WERI-Rb-1 (cell line): ENCODE data around the gene MAN2A2.

Experiments
- DNase-seq: peaks from one replicate; pipeline ENCODE4 v3.0.0-alpha.2; 2020
- H3K27ac ChIP-seq: fragments of 250-450 bp; sonication (Bioruptor Pico); 2 replicates; pipeline ENCODE4 v1.5.1; 2020; ENCODE audit warnings: mild to moderate bottlenecking, moderate library complexity
- H3K27me3 ChIP-seq: fragments of 250-450 bp; sonication (Bioruptor Pico); 2 replicates; pipeline ENCODE4 v1.5.1; 2021; ENCODE audit warnings: mild to moderate bottlenecking, low read depth, moderate library complexity; ENCODE audit not compliant: insufficient read depth, severe bottlenecking
- H3K36me3 ChIP-seq: fragments of 250-450 bp; sonication (Bioruptor Pico); 2 replicates; pipeline ENCODE4 v1.5.1; 2020; ENCODE audit warnings: mild to moderate bottlenecking, moderate library complexity
- H3K4me3 ChIP-seq: 2 replicates; pipeline ENCODE4 v1.5.1; 2011; ENCODE audit warnings: low read depth, mild to moderate bottlenecking, control low read depth, low read length
- H3K9me3 ChIP-seq: fragments of 250-450 bp; sonication (Bioruptor Pico); 2 replicates; pipeline ENCODE4 v1.5.1; 2021; ENCODE audit warnings: mild to moderate bottlenecking, moderate library complexity; ENCODE audit not compliant: severe bottlenecking
- CTCF ChIP-seq: IDR thresholded peaks from 2 replicates; pipeline ENCODE4 v1.5.1; 2011; ENCODE audit warnings: low read depth, mild to moderate bottlenecking, control low read depth, inconsistent platforms, low read length

Gene MAN2A2

DNA sequence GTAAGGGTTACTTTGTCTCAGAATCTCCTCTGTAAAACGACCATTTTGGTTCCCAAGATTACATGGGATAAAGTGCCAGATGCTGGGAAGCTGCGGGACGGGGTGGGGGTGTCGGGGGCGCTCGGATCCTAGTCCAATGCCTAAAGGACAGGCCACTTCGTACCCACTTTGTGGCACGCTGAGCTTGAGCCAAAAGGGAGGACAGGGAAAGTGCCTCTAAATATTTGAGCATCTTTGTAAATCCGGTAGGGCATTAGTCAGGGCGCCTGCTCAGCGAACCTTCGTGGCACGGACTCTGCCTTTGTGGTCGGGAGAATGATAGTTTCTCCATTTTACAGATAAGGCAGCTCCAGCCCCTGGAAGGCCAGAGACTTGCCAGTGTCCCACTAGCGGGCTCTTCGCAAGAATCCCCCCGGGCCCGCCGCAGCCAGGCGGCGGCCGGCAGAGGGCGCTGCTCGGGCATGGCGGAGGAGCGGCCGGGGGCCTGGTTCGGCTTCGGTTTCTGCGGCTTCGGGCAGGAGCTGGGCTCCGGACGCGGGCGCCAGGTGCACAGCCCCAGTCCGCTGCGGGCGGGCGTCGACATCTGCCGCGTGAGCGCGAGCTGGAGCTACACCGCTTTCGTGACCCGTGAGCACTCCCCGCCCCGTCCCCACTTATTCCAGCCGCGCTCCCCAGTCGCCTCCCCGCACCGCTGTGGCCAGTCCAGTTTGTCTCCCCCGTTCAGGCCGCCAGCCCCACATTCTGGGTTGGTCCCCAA, 53.4 kb downstream of the MAN2A2 start:
- H3K36me3 ChIP-seq = peaks cover 45% of the 10 kb centered on the region
- H3K9me3 ChIP-seq = no peaks in the 10 kb centered on the region
- peak; percentile 77 for DNase-seq
- H3K4me3 ChIP-seq = peak overlapping the region; percentile 90; the same call in 1 of the 2 replicates
- H3K27me3 ChIP-seq = no peaks in the 10 kb centered on the region
- peak; percentile 92 for TF ChIP-seq CTCF
- peak overlapping the region; percentile 97 for H3K27ac ChIP-seq

GRCh38 chr15:90957031-90957790, 54.1 kb downstream of the MAN2A2 start:
- Histone ChIP-seq H3K36me3 (peaks cover 53% of the 10 kb centered on the region), H3K27ac (no peak overlapping the region), H3K9me3 (no peaks in the 10 kb centered on the region), H3K27me3 (no peaks in the 10 kb centered on the region), H3K4me3 (no peak overlapping the region)
- no peak for TF ChIP-seq CTCF
- DNase-seq = no peak

DNA sequence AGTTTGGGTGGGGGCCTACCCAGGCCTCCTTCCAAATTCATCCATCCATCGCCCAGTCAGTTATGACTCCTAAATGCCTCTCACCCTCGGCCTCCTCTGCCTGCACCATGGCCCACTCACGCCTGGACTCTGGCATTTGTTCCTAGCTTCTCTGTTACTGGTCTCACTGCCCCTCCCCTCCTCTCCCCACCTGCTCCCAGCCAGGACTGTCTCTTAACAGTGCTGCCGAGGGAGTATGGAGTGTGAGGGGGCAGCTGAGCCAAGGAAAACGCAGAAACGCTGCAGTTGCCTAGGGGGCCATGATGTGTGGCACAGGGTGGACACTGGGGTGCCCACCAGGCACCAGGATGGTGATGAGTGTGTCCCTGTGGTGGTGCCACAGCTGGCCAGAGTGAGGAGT, 54.7 kb downstream of the MAN2A2 start:
- DNase-seq = no peak
- H3K9me3 ChIP-seq = no peaks in the 10 kb centered on the region
- peaks cover 55% of the 10 kb centered on the region for H3K36me3 ChIP-seq
- H3K27ac ChIP-seq = no peak overlapping the region
- no peak overlapping the region for H3K4me3 ChIP-seq
- TF ChIP-seq CTCF = no peak
- H3K27me3 ChIP-seq = no peaks in the 10 kb centered on the region

- Histone ChIP-seq H3K27ac (no peak overlapping the region), H3K9me3 (no peaks in the 10 kb centered on the region), H3K4me3 (no peak overlapping the region), H3K27me3 (no peaks in the 10 kb centered on the region), H3K36me3 (peaks cover 56% of the 10 kb centered on the region)
- no peak for DNase-seq
- no peak for TF ChIP-seq CTCF
Observed at GRCh38 chr15:90959028-90959595, 56.0 kb downstream of the MAN2A2 start.

DNA sequence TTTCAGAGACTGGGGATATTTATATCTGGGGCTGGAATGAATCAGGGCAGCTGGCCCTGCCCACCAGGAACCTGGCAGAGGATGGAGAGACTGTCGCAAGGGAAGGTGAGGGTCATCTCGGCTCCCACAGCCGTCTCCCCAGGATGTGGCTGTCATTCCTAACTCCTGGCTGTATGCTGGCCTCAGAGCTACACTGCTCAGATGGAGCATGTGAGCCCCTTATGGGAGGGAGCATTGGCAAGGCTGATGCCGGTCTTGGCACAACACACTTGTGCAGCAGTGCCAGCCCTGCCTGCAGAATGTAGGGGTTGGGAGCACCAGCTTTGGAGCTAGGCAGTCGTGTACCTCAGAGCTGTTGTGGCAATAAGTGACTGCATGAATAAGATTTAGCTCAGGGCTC, 56.8 kb downstream of the MAN2A2 start:
- no peak for DNase-seq
- peaks cover 60% of the 10 kb centered on the region for H3K36me3 ChIP-seq
- H3K27ac ChIP-seq = no peak overlapping the region
- no peak for TF ChIP-seq CTCF
- H3K9me3 ChIP-seq = no peaks in the 10 kb centered on the region
- no peaks in the 10 kb centered on the region for H3K27me3 ChIP-seq
- no peak overlapping the region for H3K4me3 ChIP-seq
